ENCODE measurements around the gene OVOL3. TPM values are rescaled to one million over a fixed set of nuclear protein-coding genes. Genes with fewer than 3 reads are reported as not detected.
A peak's percentile ranks its signal among the peaks of the same experiment; 100 is the strongest.

The OVOL3 gene
- total and polyA plus RNA-seq, 9 donors = not detected

- H3K36me3 ChIP-seq = no peaks in the 10 kb centered on the region
- TF ChIP-seq EP300 (IDR thresholded peaks at IDR 0.05) (peak; percentile 6), POLR2A (IDR thresholded peaks at IDR 0.05) (peak; percentile 44), CTCF (IDR thresholded peaks at IDR 0.05) (no peak)
- peak within 1 kb of the TSS; percentile 79 to 93 for H3K27ac ChIP-seq
- DNase-seq = peak; percentile 68 to 79 (median 72)
- H3K27me3 ChIP-seq = no peaks in the 10 kb centered on the region
- peaks cover 4% of the 10 kb centered on the region for H3K4me1 ChIP-seq (ENCODE audit: insufficient read depth)
- peak within 1 kb of the TSS; percentile 58 for H3K4me3 ChIP-seq
- 1 to 2% (median 1%) methylated on average over 33 to 40 of the region's 40 CpGs for WGBS, 3 donors
- intact Hi-C loops (cut with DNase I) = no loop called here
- H3K9me3 ChIP-seq = no peaks in the 10 kb centered on the region
These were observed 41.6 kb downstream of the OVOL3 start, which contains the start of gene COX7A1 for GRCh38 chr19:36152352-36153091. Gene COX7A1 (minus strand): TSS chr19:36152447. CDS start chr19:36152407, 40 bp downstream.

GRCh38 chr19:36153126-36153525 lies 42.2 kb downstream of the OVOL3 start:
- Histone ChIP-seq H3K9me3 (no peaks in the 10 kb centered on the region), H3K27me3 (no peaks in the 10 kb centered on the region), H3K4me1 (ENCODE audit: insufficient read depth) (peaks cover 4% of the 10 kb centered on the region), H3K27ac (peak overlapping the region in 1 of 2 donors; percentile 93), H3K36me3 (no peaks in the 10 kb centered on the region), H3K4me3 (peak overlapping the region; percentile 58)
- WGBS, 3 donors = 73 to 85% (median 78%) methylated on average over 10 of the region's 10 CpGs
- intact Hi-C loops (cut with DNase I) = no loop called here
- DNase-seq = no peak
- TF ChIP-seq CTCF (IDR thresholded peaks at IDR 0.05) (no peak), POLR2A (IDR thresholded peaks at IDR 0.05) (no peak), EP300 (IDR thresholded peaks at IDR 0.05) (no peak)

- TF ChIP-seq CTCF (IDR thresholded peaks at IDR 0.05) (no peak), POLR2A (IDR thresholded peaks at IDR 0.05) (no peak), EP300 (IDR thresholded peaks at IDR 0.05) (no peak)
- H3K4me1 ChIP-seq (ENCODE audit: insufficient read depth) = no peaks in the 10 kb centered on the region
- no peaks in the 10 kb centered on the region for H3K9me3 ChIP-seq
- no peak overlapping the region for H3K27ac ChIP-seq
- WGBS, 3 donors = 93 to 95% (median 95%) methylated on average over 7 of the region's 7 CpGs
- H3K36me3 ChIP-seq = no peaks in the 10 kb centered on the region
- DNase-seq = no peak
- no peaks in the 10 kb centered on the region for H3K27me3 ChIP-seq
- H3K4me3 ChIP-seq = no peak overlapping the region
- intact Hi-C loops (cut with DNase I) = loop anchor here in 1 of 4 donors (10.0 kb wide), 1 partner anchor 96 kb away; no protein-coding TSS in a partner anchor
These were observed 50.1 kb downstream of the OVOL3 start for GRCh38 chr19:36160821-36161596.

Other genes starting within 250 kb of the OVOL3 start
- 10 to 100 TPM in 1 of 7 donors, 1 to 10 TPM in 3, under 1 TPM in 3; 0.55 to 10.1 (median 1.5) TPM for gene APLP1, start 242.6 kb upstream of the OVOL3 start, total RNA-seq
- 1 to 10 TPM; 1.6 to 3.0 TPM for gene APLP1, start 242.6 kb upstream of the OVOL3 start, polyA plus RNA-seq
- 10 to 100 TPM; 10.4 to 23.7 (median 14.6) TPM for gene NFKBID, start 210.6 kb upstream of the OVOL3 start, total RNA-seq
- gene NFKBID, start 210.6 kb upstream of the OVOL3 start, polyA plus RNA-seq = 1 to 10 TPM; 4.8 to 5.0 TPM
- 1 to 10 TPM in 6 of 7 donors, under 1 TPM in 1; 0.92 to 6.3 (median 5.5) TPM for gene HCST, start 208.6 kb upstream of the OVOL3 start, total RNA-seq
- 1 to 10 TPM; 8.5 to 9.2 TPM for gene HCST, start 208.6 kb upstream of the OVOL3 start, polyA plus RNA-seq
- 10 to 100 TPM in 6 of 7 donors, 1 to 10 TPM in 1; 9.2 to 41.5 (median 31.4) TPM for gene TYROBP, start 202.8 kb upstream of the OVOL3 start, total RNA-seq
- gene TYROBP, start 202.8 kb upstream of the OVOL3 start, polyA plus RNA-seq = 100 to 1,000 TPM in 1 of 2 donors, 10 to 100 TPM in 1; 55.1 to 135 TPM
- gene LRFN3, start 174.8 kb upstream of the OVOL3 start, total RNA-seq = 10 to 100 TPM; 10.6 to 31.2 (median 21.9) TPM
- gene LRFN3, start 174.8 kb upstream of the OVOL3 start, polyA plus RNA-seq = 10 to 100 TPM in 1 of 2 donors, 1 to 10 TPM in 1; 6.4 to 13.4 TPM
- gene SDHAF1, start 116.0 kb upstream of the OVOL3 start, total RNA-seq = 10 to 100 TPM; 17.0 to 78.6 (median 20.2) TPM
- gene SDHAF1, start 116.0 kb upstream of the OVOL3 start, polyA plus RNA-seq = 10 to 100 TPM; 11.2 to 21.6 TPM
- 1 to 10 TPM in 4 of 7 donors, under 1 TPM in 3; 0.43 to 2.6 (median 1.7) TPM for gene SYNE4, start 102.3 kb upstream of the OVOL3 start, total RNA-seq
- gene SYNE4, start 102.3 kb upstream of the OVOL3 start, polyA plus RNA-seq = under 1 TPM; 0.37 to 0.48 TPM
- 10 to 100 TPM; 12.7 to 25.5 (median 18.6) TPM for gene ALKBH6, start 96.9 kb upstream of the OVOL3 start, total RNA-seq
- 10 to 100 TPM; 17.7 to 18.3 TPM for gene ALKBH6, start 96.9 kb upstream of the OVOL3 start, polyA plus RNA-seq
- 10 to 100 TPM; 16.1 to 82.5 (median 54.9) TPM for gene CLIP3, start 78.3 kb upstream of the OVOL3 start, total RNA-seq
- 10 to 100 TPM; 34.3 to 91.3 TPM for gene CLIP3, start 78.3 kb upstream of the OVOL3 start, polyA plus RNA-seq
- gene THAP8, start 56.9 kb upstream of the OVOL3 start, total RNA-seq = 1 to 10 TPM; 5.3 to 7.9 (median 6.5) TPM
- gene THAP8, start 56.9 kb upstream of the OVOL3 start, polyA plus RNA-seq = 1 to 10 TPM; 1.9 to 5.9 TPM
- 1 to 10 TPM in 2 of 7 donors, under 1 TPM in 5; 0.24 to 1.0 (median 0.69) TPM for gene WDR62, start 56.2 kb upstream of the OVOL3 start, total RNA-seq
- under 1 TPM; 0.18 to 0.51 TPM for gene WDR62, start 56.2 kb upstream of the OVOL3 start, polyA plus RNA-seq
- gene POLR2I, start 3.7 kb downstream of the OVOL3 start, total RNA-seq = 10 to 100 TPM; 61.4 to 84.8 (median 70.0) TPM
- 10 to 100 TPM; 49.4 to 73.8 TPM for gene POLR2I, start 3.7 kb downstream of the OVOL3 start, polyA plus RNA-seq
- gene TBCB, start 4.3 kb downstream of the OVOL3 start, total RNA-seq = 100 to 1,000 TPM in 6 of 7 donors, 10 to 100 TPM in 1; 94.3 to 160 (median 144) TPM
- 100 to 1,000 TPM; 124 to 175 TPM for gene TBCB, start 4.3 kb downstream of the OVOL3 start, polyA plus RNA-seq
- 100 to 1,000 TPM in 6 of 7 donors, 10 to 100 TPM in 1; 69.4 to 571 (median 488) TPM for gene CAPNS1, start 28.9 kb downstream of the OVOL3 start, total RNA-seq
- gene CAPNS1, start 28.9 kb downstream of the OVOL3 start, polyA plus RNA-seq = 100 to 1,000 TPM; 424 to 783 TPM
- gene COX7A1, start 41.3 kb downstream of the OVOL3 start, total RNA-seq = 10 to 100 TPM; 39.9 to 81.4 (median 56.7) TPM
- gene COX7A1, start 41.3 kb downstream of the OVOL3 start, polyA plus RNA-seq = 10 to 100 TPM; 31.4 to 36.0 TPM
- gene ZNF565, start 103.5 kb downstream of the OVOL3 start, total RNA-seq = 10 to 100 TPM in 1 of 7 donors, 1 to 10 TPM in 6; 3.6 to 10.1 (median 7.6) TPM
- 1 to 10 TPM; 4.1 to 6.9 TPM for gene ZNF565, start 103.5 kb downstream of the OVOL3 start, polyA plus RNA-seq
- gene ZNF146, start 104.0 kb downstream of the OVOL3 start, total RNA-seq = 10 to 100 TPM; 52.0 to 73.8 (median 57.7) TPM
- 10 to 100 TPM; 38.1 to 56.2 TPM for gene ZNF146, start 104.0 kb downstream of the OVOL3 start, polyA plus RNA-seq